GM19463 (cell line): ENCODE data around the gene SENP8.
"Not testable (repeated sequence)": the region's sequence is repeated elsewhere in the genome, so short reads cannot be mapped to it uniquely, and the experiment has no call there.

Experiments used
- ATAC-seq: cut with Tn5 transposase; IDR thresholded peaks from one replicate; pipeline ENCODE4 v1.9.1; 2021; ENCODE audit warnings: mild to moderate bottlenecking, moderate library complexity; ENCODE audit not compliant: unreplicated experiment

The SENP8 gene

GRCh38 chr15:72154316-72154715, 36.1 kb downstream of the SENP8 start:
- no peak for ATAC-seq

DNA sequence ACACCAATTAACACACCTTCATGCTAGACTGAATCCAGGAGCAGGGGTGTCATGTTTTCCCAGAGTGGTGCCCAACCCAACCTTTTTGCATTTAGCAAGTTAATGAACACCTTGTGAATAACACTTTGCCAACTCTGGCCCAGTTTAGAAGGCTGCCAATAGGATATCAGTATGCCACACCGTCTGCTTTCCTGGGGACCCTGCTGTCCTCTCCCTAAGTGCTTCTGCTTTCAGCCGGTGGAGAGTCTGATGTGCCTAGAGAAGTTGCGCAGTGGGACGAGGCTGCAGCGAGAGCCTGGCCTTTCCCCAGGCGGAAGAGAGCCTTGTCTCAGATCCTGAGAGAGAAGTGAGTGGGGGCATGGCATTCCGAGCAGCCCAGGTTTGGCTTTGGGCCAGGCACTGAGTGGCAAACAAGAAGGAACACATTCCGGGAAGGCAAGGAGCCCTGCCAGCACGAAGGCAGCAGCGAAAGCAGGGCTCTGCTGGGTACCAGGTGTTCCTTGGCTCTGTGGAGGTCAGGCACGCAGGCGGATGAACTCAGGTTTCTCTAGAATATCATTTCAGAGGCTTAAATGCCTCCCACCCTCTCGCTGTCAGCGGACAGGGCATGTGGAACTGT, 36.9 kb downstream of the SENP8 start:
- ATAC-seq, result no peak

DNA sequence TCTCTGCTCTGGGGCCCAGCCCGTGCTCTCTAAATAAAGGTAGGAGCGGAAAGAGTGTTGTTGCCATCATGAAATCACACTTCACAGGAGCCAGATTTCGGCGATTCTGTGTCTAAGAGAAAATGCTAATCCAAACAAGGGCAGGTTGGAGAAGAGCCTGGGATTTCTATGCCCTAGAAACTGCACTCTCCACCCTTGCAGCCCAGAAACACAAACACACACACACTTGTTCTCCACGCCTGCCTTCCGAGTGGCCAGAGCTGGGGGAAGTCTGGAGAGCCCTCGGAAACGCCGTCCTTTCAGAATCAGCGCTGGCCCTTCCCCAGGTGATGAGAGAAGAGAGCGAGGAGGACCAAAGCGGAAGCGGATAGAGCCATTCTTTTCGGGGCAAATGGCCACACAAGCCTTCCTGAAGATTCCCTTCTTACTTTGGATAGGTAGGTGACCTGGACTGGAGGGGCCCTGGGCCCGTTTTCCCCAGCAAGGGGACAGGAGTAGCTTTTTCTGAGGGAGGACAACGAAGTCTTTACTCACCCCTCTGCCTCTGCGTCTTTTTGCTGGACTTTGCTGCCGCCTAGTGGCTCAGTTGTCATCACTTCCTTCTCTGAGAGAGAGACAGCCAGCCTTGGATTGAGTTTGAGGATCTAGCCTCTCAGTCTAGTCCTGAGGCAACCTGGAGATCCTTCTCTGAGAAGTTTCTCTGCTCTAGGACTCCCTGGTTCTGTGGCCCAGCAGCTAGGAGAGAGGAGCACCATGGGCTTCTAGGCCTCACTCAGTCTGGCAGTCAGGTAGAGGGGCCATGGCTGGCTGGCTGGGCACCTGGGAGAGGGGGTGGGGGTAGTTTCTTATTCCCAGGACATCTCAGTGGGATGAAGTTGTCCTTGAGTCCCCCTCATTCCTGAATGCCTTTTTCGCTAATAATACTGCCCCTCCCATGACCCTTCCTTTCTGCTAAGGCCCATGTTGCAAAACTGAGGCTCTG, 37.7 kb downstream of the SENP8 start:
- ATAC-seq, result peak; percentile 82

- ATAC-seq, result no peak
Measured at GRCh38 chr15:72156928-72157327, 38.7 kb downstream of the SENP8 start.

- no peak for ATAC-seq
Measured at GRCh38 chr15:72160696-72161245, 42.6 kb downstream of the SENP8 start.

GRCh38 chr15:72161361-72162132, 43.3 kb downstream of the SENP8 start:
- no peak for ATAC-seq

- no peak for ATAC-seq
Measured at GRCh38 chr15:72162569-72162968, 44.4 kb downstream of the SENP8 start.

GRCh38 chr15:72163719-72164118, 45.5 kb downstream of the SENP8 start:
- no peak for ATAC-seq

DNA sequence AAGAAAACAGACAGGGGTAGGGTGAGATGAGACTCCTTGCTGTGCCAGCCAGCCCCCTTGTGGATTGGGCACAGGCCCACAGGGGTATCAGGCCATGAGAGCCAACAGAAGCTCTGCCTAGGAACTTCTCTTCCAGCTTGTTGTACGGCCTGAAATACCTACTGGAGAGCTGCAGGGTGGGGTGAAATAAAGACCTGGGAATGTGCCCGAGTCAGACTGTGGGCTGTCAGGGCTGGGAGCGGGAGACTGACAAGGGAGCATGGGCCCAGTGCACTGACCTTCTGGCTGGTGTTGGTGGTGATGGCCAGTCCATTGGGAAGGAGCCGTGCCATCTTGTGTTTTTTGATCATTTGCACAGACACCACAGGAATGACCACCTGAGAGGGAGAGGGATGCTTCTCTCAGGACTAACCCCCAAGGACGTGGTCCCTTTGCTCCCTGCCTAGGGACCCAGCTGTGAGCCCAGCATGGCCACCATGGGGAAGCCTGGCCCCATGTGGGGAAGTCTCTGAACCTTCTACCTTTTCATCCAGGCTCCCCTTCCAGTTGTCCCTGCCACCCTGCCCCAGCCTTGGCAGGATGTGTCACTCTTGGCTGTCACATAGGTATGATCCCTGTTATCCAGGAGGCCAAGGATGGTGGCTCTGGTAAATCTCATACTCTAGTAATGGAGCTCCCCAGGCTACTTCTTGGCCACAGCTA, 48.7 kb downstream of the SENP8 start:
- ATAC-seq, result no peak

GRCh38 chr15:72167445-72167844, 49.2 kb downstream of the SENP8 start:
- ATAC-seq, result no peak

GRCh38 chr15:72168131-72168807, 50.1 kb downstream of the SENP8 start:
- ATAC-seq, result no peak

DNA sequence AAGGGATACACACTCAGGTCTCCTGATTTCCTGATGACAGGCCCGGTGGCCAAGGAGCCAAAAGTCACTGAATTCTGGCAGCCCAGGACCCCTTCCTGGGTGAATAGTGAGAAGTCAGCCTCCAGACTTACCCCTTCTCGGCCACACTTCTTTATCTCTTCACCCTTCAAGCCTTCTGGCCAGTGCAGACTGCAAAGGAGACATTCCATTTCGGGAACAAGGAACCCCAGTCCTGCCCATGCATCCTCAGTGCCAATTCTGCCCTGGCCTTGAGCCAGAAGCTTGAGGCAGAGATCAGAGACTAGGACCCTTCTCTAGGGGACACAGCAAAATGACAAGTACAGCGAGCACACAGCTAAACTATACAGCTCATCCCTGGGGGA, 50.6 kb downstream of the SENP8 start:
- ATAC-seq, result no peak

DNA sequence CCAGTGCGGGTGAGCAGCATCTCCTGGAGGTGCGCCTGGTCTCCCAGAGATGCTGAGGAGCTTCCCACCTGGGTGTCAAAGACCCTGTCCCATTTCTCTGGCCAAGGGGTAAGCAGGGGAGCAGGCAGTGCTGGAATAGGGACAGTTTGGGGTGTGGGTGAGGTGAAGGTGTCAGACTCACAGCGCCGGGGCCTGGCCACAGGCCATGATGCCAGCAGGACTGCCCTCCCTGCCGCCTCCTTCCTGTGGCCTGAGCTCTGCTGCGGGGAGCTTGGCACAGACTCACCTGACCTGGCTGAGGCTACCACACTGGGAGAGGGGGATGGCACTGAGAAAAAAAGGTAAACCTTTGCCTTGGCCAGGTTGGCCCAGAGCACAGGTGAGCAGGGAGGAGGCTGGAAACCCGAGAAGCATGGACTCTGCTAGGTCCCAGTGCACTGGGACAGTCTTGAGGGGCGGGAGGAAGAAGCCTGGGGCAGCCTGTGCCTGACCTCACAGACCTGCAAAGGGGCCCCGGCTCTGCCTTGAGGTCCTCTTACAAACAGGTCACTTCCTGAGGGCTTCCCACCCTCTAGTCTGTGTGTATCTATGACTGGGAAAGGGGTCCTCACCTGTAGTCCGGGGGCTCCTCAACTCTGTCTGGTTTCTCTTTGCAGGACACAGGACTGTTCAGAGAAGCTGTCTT, 51.2 kb downstream of the SENP8 start:
- ATAC-seq, result no peak

DNA sequence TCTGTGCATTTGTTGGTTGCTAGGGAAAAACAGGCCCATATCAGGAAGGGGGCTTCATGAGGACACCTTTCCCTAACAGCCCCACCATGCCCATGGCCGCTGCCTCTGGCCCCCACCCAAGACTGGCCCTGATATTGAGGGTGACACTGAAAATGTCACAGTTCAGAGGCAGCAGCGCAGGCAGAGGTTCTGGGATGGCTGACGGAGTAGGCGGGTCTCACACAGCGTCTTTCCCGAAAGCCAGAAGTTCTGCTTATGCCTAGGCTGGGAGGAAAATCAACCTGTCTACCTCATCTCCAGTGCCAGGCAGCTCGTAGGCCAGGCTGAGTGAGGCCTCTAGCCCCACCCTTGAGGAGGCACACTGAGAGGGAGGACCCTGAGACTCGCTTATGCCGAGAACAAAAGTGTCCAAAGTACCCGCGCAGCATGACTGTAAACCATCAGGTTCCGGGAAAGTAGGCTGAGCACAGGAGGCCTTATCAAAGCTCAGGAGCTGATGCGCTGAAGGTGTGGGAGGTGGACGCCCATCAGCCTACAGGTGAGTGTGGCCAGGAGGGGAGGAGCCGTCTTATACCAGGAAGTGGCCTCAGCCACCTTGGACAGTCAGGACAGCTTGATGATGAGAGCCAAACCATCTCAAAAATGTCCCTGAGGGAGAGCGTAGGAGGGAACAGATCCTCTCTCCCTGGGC, 51.9 kb downstream of the SENP8 start:
- ATAC-seq, result no peak

GRCh38 chr15:72170691-72171090, 52.5 kb downstream of the SENP8 start:
- ATAC-seq, result no peak

DNA sequence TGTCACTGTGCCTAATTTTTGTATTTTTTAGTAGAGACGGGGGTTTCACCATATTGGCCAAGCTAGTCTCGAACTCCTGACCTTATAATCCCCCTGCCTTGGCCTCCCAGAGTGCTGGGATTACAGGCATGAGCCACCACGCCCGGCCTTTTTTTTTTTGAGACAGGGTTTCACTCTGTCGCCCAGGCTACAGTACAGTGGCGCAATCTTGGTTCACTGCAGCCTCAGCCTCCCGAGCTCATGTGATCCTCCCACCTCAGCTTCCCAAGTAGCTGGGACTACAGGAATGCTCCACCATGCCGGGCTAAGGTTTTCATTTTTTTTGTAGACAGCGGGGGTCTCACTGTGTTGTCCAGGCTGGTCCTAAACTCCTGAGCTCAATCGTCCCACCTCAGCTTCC, 53.8 kb downstream of the SENP8 start:
- ATAC-seq, result not testable (repeated sequence)

DNA sequence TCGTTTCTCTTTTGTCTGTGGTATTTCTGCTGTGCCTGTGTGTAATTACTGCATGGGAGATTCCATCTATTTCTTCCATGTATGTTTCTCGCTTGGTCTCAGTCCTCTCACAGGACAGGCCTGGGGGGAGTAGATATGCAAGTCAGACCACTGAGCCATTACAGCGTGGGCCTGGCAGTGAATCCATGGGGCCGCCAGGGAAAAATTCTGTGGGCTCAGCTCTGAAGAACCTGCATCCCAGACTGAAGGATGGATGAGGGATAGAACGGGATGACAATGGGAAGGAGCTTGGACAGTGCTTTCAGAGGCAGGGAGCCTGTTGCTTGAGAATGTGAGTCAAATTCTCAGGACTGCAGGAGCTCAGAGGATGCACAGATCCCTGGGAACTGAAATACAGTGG, 54.6 kb downstream of the SENP8 start:
- ATAC-seq, result no peak

DNA sequence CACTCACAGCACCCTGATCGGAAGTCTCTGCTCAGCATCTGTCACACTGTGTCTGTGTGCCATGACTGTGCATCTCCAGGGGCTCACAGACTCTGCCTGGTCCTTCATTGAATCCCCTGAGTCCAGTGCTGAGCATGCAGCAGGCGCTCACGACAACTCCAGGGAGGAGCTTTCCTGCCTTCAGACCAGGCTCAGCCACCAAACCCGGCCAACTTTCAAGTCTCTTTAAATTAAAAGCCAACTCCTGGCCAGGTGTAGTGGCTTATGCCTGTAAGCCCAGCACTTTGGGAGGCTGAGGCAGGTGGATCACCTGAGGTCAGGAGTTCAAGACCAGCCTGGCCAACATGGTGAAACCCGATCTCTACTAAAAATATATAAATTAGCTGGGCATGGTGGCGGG, 55.2 kb downstream of the SENP8 start:
- ATAC-seq, result no peak
